Suppressor macrophage treated with lipopolysaccharide for 4 hours (primary cell): ENCODE measurements around the gene DAAM1.

Experiments used
- DNase-seq: peaks from one replicate; pipeline ENCODE4 v3.0.0-alpha.2; 2020

Gene DAAM1

GRCh38 chr14:59377991-59378601 lies 189.6 kb downstream of the DAAM1 start:
- no peak for DNase-seq

GRCh38 chr14:59389936-59390335 lies 201.5 kb downstream of the DAAM1 start:
- DNase-seq = no peak

- no peak for DNase-seq
Observed at GRCh38 chr14:59391388-59391787, 202.9 kb downstream of the DAAM1 start.

GRCh38 chr14:59394268-59394667 lies 205.8 kb downstream of the DAAM1 start:
- DNase-seq = no peak

GRCh38 chr14:59395672-59396071 lies 207.2 kb downstream of the DAAM1 start:
- DNase-seq = no peak

- peak; percentile 64 for DNase-seq
Observed at GRCh38 chr14:59398841-59399240, 210.4 kb downstream of the DAAM1 start.

GRCh38 chr14:59406454-59407245 lies 218.2 kb downstream of the DAAM1 start:
- DNase-seq = no peak

- peak; percentile 41 for DNase-seq
Observed at GRCh38 chr14:59407246-59408010, 219.0 kb downstream of the DAAM1 start.

GRCh38 chr14:59415836-59416602 lies 227.6 kb downstream of the DAAM1 start:
- DNase-seq = no peak

- DNase-seq = no peak
Observed at GRCh38 chr14:59417311-59417710, 228.8 kb downstream of the DAAM1 start.

- DNase-seq = no peak
Observed at GRCh38 chr14:59419303-59419702, 230.8 kb downstream of the DAAM1 start.
